Gastroesophageal sphincter (tissue), 3 donors: ENCODE results near the gene PARP16.

Experiments used
- EP300 ChIP-seq: sonication (generic); formaldehyde crosslinking; IDR thresholded peaks from one replicate; pipeline ENCODE4 v1.6.1; 2017; ENCODE audit warnings: antibody characterized with exemption, mild to moderate bottlenecking
- POLR2A ChIP-seq, 2 donors: fragments of 450-650 bp; IDR thresholded peaks; one replicate each; pipeline ENCODE4 v1.6.1; 2017; ENCODE audit warnings: antibody characterized with exemption in 2 of 2, mild to moderate bottlenecking in 2 of 2, moderate library complexity in 1 of 2
- POLR2AphosphoS5 ChIP-seq: sonication (generic); formaldehyde crosslinking; IDR thresholded peaks from one replicate; pipeline ENCODE4 v1.6.1; 2017; ENCODE audit warnings: antibody characterized with exemption
- TF ChIP-seq, protein P1 (sequence below), 4 experiments: fragments of 200-600 bp in 2 of 4; fragments of 450-650 bp in 2 of 4; sonication (generic) in 1 of 4; IDR thresholded peaks; one replicate each; pipeline ENCODE4 v1.5.1; 2017 to 2019; ENCODE audit warnings: antibody characterized with exemption in 4 of 4, mild to moderate bottlenecking in 2 of 4, moderate library complexity in 2 of 4

GRCh38 chr15:65292938-65293518, 6.3 kb upstream of the PARP16 start:
- TF ChIP-seq POLR2AphosphoS5 (no peak), POLR2A (IDR thresholded peaks at IDR 0.05) (no peak), EP300 (no peak)
- TF ChIP-seq, protein P1, sequence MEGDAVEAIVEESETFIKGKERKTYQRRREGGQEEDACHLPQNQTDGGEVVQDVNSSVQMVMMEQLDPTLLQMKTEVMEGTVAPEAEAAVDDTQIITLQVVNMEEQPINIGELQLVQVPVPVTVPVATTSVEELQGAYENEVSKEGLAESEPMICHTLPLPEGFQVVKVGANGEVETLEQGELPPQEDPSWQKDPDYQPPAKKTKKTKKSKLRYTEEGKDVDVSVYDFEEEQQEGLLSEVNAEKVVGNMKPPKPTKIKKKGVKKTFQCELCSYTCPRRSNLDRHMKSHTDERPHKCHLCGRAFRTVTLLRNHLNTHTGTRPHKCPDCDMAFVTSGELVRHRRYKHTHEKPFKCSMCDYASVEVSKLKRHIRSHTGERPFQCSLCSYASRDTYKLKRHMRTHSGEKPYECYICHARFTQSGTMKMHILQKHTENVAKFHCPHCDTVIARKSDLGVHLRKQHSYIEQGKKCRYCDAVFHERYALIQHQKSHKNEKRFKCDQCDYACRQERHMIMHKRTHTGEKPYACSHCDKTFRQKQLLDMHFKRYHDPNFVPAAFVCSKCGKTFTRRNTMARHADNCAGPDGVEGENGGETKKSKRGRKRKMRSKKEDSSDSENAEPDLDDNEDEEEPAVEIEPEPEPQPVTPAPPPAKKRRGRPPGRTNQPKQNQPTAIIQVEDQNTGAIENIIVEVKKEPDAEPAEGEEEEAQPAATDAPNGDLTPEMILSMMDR (IDR thresholded peaks at IDR 0.05), result no peak
